Fibroblast of pulmonary artery (primary cell): Measurements from ENCODE around the gene SMG6.
A peak's percentile ranks its signal among the peaks of the same experiment; 100 is the strongest.
"Not testable (repeated sequence)": the region's sequence is repeated elsewhere in the genome, so short reads cannot be mapped to it uniquely, and the experiment has no call there.

Experiments used
- DNase-seq: peaks from one replicate; pipeline ENCODE4 v3.0.0-alpha.2; 2010; ENCODE audit warnings: low read depth
- H3K4me3 ChIP-seq: replicated peaks from 2 replicates; pipeline ENCODE4 v1.5.1; 2011; ENCODE audit warnings: low read depth, mild to moderate bottlenecking, control low read depth, low read length, moderate library complexity
- CTCF ChIP-seq: IDR thresholded peaks from 2 replicates; pipeline ENCODE4 v1.5.1; 2011; ENCODE audit warnings: mild to moderate bottlenecking, control low read depth, low read length, inconsistent platforms; ENCODE audit errors: missing control alignments

SMG6 gene

GRCh38 chr17:2263183-2264066 lies 40.2 kb downstream of the SMG6 start:
- peak; percentile 61 for DNase-seq
- H3K4me3 ChIP-seq = peak overlapping the region; percentile 28

GRCh38 chr17:2262135-2262587 lies 41.4 kb downstream of the SMG6 start:
- no peak for TF ChIP-seq CTCF
- DNase-seq = peak; percentile 88
- no peak overlapping the region for H3K4me3 ChIP-seq

More at GRCh38 chr17:2263183-2264066, 40.2 kb downstream of the SMG6 start:
- TF ChIP-seq CTCF = no peak

- no peak for TF ChIP-seq CTCF
- H3K4me3 ChIP-seq = no peak overlapping the region
- DNase-seq = peak; percentile 26
Measured at GRCh38 chr17:2259769-2260536, 43.6 kb downstream of the SMG6 start.

- DNase-seq, H3K4me3 ChIP-seq: not testable (repeated sequence)
Measured at GRCh38 chr17:2258830-2259229, 44.8 kb downstream of the SMG6 start.

- no peak overlapping the region for H3K4me3 ChIP-seq
- DNase-seq = no peak
- no peak for TF ChIP-seq CTCF
Measured at GRCh38 chr17:2253768-2254406, 49.7 kb downstream of the SMG6 start.

GRCh38 chr17:2253362-2253761 lies 50.2 kb downstream of the SMG6 start:
- H3K4me3 ChIP-seq = no peak overlapping the region
- no peak for DNase-seq
- no peak for TF ChIP-seq CTCF

GRCh38 chr17:2251098-2251497 lies 52.5 kb downstream of the SMG6 start:
- TF ChIP-seq CTCF = no peak
- DNase-seq = no peak
- H3K4me3 ChIP-seq = no peak overlapping the region
